Large intestine (tissue), 3 donors: ENCODE data around the gene AP5S1. TPM values are rescaled to one million over a fixed set of nuclear protein-coding genes. Genes with fewer than 3 reads are reported as not detected.

ENCODE experiments used
- DNase-seq, 2 donors: peaks; one replicate each; pipeline versions ENCODE4 v3.0.0 to v3.0.0-alpha.2; 2013
- H3K27ac ChIP-seq: one replicate; pipeline ENCODE4 v1.5.1; 2013; ENCODE audit warnings: low read length
- H3K27me3 ChIP-seq: 2 replicates; pipeline ENCODE4 v1.6.1; 2013; ENCODE audit warnings: low read length; ENCODE audit not compliant: control insufficient read depth, insufficient read depth
- H3K36me3 ChIP-seq: 2 replicates; pipeline ENCODE4 v1.6.1; 2013; ENCODE audit warnings: low read length; ENCODE audit not compliant: control insufficient read depth, insufficient read depth
- H3K4me1 ChIP-seq: one replicate; pipeline ENCODE4 v1.6.1; 2013; ENCODE audit warnings: low read length; ENCODE audit not compliant: control insufficient read depth, insufficient read depth
- H3K4me3 ChIP-seq: one replicate; pipeline ENCODE4 v1.5.1; 2013; ENCODE audit warnings: low read length
- H3K9me3 ChIP-seq: one replicate; pipeline ENCODE4 v1.6.1; 2013; ENCODE audit warnings: mild to moderate bottlenecking, low read depth, low read length, moderate library complexity; ENCODE audit not compliant: control insufficient read depth
- WGBS: methylation state at CpG from one replicate; pipeline ENCODE4 v1.1.5; 2013; ENCODE audit warnings: low lambda C conversion rate; ENCODE audit not compliant: insufficient coverage; 5-methylcytosine and 5-hydroxymethylcytosine counted together
- polyA plus RNA-seq: library from polyadenylated mRNA; unstranded; fragments of 120-200 nt; gene quantifications from one replicate; pipeline ENCODE4 v1.2.1, GENCODE V29; 2013

Gene AP5S1
- polyA plus RNA-seq, 1 donor: 8.2 TPM

DNA sequence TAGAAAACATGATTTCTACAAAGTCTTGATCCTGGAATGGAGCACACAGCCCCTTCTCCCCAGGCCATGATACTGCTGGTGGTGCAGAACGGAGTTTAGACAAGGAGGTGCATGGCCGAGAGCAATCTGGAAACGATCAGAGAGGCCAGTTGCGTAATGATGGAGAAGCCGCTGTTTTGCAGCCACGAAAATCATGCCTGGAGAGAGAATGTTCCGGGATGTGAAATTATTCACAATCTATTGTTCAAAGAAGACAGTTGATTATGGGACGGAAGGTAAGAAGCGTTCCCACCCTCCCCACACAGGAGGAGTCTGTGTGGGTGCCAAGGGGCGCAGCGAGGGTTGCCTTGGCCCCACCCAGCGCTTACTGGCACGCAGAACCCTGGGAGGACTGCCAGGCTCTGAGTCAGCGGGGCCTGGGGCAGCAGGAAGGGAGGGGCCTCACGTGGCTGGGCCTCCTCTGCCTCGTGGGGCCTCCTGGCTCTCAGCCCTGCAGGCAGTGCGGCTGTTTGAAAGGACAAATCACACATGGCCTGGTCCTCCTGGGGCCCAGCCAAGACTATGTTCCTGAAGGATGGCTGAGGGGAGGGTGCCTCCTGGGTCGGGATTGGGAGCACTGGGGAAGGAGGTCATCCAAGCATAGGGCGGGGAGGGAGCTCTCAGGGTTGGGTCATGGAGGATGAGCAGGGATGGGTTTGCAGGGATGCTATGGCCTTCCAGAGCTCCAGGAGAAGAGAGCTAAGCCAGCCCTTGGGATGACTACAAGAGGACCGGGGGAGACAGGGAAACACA lies 8.7 kb upstream of the AP5S1 start:
- Histone ChIP-seq H3K4me3 (peak overlapping the region; percentile 32), H3K9me3 (no peaks in the 10 kb centered on the region), H3K36me3 (no peaks in the 10 kb centered on the region), H3K27me3 (no peaks in the 10 kb centered on the region), H3K27ac (peak overlapping the region; percentile 93), H3K4me1 (peaks cover 52% of the 10 kb centered on the region)
- DNase-seq: peak; percentile 98 to 99
- 100% methylated on average over 1 of the region's 20 CpGs for WGBS

DNA sequence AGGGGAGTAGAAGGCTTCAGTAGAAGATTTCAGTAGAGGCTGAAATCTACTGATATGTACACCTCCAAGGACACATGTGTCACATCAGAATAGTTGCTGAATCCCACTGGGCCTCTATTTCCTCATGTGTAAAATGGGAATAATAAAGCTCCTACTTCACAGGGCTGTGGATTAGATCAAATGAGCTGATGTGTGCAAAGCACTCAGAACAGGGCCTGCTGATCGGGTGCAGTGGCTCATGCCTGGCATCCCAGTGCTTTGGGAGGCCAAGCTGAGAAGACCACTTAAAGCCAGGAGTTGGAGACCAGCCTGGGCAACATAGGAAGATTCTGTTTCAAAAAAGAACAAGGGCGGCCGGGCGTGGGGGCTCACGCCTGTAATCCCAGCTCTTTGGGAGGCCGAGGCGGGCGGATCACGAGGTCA lies 8.1 kb upstream of the AP5S1 start:
- Histone ChIP-seq H3K9me3 (no peaks in the 10 kb centered on the region), H3K27me3 (no peaks in the 10 kb centered on the region), H3K4me3 (no peak overlapping the region), H3K27ac (peak overlapping the region; percentile 93), H3K4me1 (peaks cover 46% of the 10 kb centered on the region), H3K36me3 (no peaks in the 10 kb centered on the region)
- DNase-seq: no peak
- no CpG with 5 or more reads among the region's 9 CpGs for WGBS

DNA sequence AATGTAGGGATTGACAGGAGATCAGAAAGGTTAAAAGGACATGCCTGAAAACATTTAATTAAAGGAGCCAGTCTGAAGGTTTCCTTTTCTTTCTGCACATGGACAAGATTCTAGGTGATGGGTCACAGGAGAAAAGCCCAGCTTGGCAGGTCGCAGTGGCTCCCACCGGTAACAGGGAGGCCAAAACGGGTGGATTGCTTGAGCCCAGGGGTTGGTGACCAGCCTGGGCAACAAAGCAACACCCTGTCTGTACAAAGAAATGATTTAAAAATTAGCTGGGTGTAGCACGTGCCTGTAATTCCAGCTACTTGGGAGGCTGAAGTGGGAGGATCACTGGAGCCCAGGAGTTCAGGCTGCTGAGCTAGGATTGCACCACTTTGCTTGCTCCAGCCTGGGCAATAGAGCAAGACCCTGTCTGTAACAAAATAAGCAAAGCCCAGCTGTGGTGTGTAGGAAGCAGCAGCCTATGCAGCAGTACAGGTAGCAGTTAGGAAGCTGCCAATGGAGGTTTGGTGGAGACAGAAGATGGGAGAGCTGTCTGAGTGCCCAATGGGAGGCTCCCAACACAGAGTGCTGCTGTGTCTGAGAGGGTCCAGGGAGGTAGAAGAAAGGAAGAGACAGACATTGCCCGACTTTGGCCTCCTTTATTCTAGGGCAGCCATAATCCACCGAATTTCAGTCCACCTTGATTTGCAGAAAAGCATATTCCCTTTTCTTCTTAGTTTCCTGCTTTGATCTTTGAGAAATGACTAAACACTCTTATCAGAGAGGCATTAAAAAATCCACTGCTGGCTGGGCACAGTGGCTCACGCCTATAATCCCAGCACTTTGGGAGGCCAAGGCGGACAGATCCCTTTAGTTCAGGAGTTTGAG lies 7.1 kb upstream of the AP5S1 start:
- no CpG with 5 or more reads among the region's 8 CpGs for WGBS
- Histone ChIP-seq H3K36me3 (no peaks in the 10 kb centered on the region), H3K4me3 (no peak overlapping the region), H3K4me1 (peaks cover 38% of the 10 kb centered on the region), H3K27ac (peak overlapping the region; percentile 14), H3K27me3 (no peaks in the 10 kb centered on the region), H3K9me3 (no peaks in the 10 kb centered on the region)
- DNase-seq: peak in 1 of 2 donors; percentile 31

GRCh38 chr20:3813848-3814581 lies 6.3 kb upstream of the AP5S1 start:
- no CpG with 5 or more reads among the region's 12 CpGs for WGBS
- Histone ChIP-seq H3K27ac (no peak overlapping the region), H3K27me3 (no peaks in the 10 kb centered on the region), H3K4me3 (no peak overlapping the region), H3K4me1 (peaks cover 41% of the 10 kb centered on the region), H3K9me3 (no peaks in the 10 kb centered on the region), H3K36me3 (no peaks in the 10 kb centered on the region)
- DNase-seq: no peak

GRCh38 chr20:3814928-3815495 lies 5.3 kb upstream of the AP5S1 start:
- WGBS: no CpG with 5 or more reads among the region's 7 CpGs
- H3K36me3 ChIP-seq: no peaks in the 10 kb centered on the region
- H3K9me3 ChIP-seq: no peaks in the 10 kb centered on the region
- H3K27ac ChIP-seq: no peak overlapping the region
- H3K4me3 ChIP-seq: no peak overlapping the region
- DNase-seq: no peak
- peaks cover 49% of the 10 kb centered on the region for H3K4me1 ChIP-seq
- no peaks in the 10 kb centered on the region for H3K27me3 ChIP-seq

DNA sequence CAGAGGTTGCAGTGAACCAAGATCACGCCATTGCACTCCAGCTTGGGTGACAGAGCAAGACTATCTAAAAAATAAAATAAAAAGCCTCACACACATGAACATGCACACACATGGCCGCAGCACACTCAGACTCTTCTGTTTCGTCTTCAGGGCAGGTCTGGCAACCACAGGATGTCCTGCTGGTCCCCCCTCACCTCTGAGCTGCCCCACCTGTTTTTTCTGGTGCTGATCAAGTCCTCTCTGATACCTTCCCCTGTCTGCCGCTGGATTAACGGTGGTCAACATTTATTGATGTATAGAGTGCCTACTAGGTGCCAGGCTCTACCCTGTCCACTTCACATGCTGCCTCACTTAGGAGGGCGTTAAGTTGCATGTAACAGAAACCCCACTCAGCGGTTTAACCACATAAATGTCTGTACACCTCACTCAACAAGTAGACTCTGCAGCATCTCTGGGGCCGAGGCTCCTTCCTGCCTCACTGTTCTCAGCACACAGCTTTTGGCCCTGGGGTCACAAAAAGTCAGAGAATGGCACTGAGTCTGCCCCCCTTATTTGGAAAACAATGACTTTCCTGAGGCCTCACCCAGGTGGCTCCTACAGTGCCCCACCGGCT lies 4.5 kb upstream of the AP5S1 start:
- Histone ChIP-seq H3K27me3 (no peaks in the 10 kb centered on the region), H3K4me1 (peaks cover 49% of the 10 kb centered on the region), H3K27ac (no peak overlapping the region), H3K4me3 (no peak overlapping the region), H3K9me3 (no peaks in the 10 kb centered on the region), H3K36me3 (no peaks in the 10 kb centered on the region)
- WGBS: 100% methylated on average over 1 of the region's 9 CpGs
- DNase-seq: no peak

- Histone ChIP-seq H3K27ac (peak overlapping the region; percentile 19), H3K27me3 (no peaks in the 10 kb centered on the region), H3K36me3 (peaks cover 11% of the 10 kb centered on the region), H3K4me1 (peaks cover 32% of the 10 kb centered on the region), H3K4me3 (no peak overlapping the region), H3K9me3 (no peaks in the 10 kb centered on the region)
- WGBS: no CpG with 5 or more reads among the region's 8 CpGs
- DNase-seq: peak; percentile 71 to 74
Observed at GRCh38 chr20:3818155-3819151, 1.9 kb upstream of the AP5S1 start.

- H3K9me3 ChIP-seq: no peaks in the 10 kb centered on the region
- WGBS: no CpG with 5 or more reads among the region's 20 CpGs
- peaks cover 21% of the 10 kb centered on the region for H3K36me3 ChIP-seq
- peak overlapping the region; percentile 94 for H3K27ac ChIP-seq
- peak overlapping the region; percentile 76 for H3K4me3 ChIP-seq
- peaks cover 26% of the 10 kb centered on the region for H3K4me1 ChIP-seq
- no peak for DNase-seq
- H3K27me3 ChIP-seq: no peaks in the 10 kb centered on the region
Observed at GRCh38 chr20:3819411-3820047, 818 bp upstream of the AP5S1 start.
